Keratinocyte (primary cell): ENCODE data around the gene WT1.

Source experiments
- CTCF ChIP-seq, 3 experiments: IDR thresholded peaks in 1 of 3; conservative IDR thresholded peaks in 1 of 3; optimal IDR thresholded peaks in 1 of 3; 2 replicates in 2 of 3; 3 replicates in 1 of 3; pipeline versions ENCODE3 to v1.5.1; 2011; ENCODE audit warnings: low read length in 3 of 3, mild to moderate bottlenecking in 3 of 3, moderate library complexity in 2 of 3, control low read depth in 1 of 3, inconsistent platforms in 1 of 3; ENCODE audit not compliant: insufficient read depth in 2 of 3; ENCODE audit errors: extremely low read depth in 1 of 3
- EZH2 ChIP-seq: IDR thresholded peaks from one replicate; pipeline ENCODE4 v1.6.1; 2012; ENCODE audit warnings: inconsistent platforms, mild to moderate bottlenecking, low read length, moderate library complexity

- TF ChIP-seq EZH2 (no peak), CTCF (optimal IDR thresholded peaks at IDR 0.05 in 1 of 3, IDR thresholded peaks at IDR 0.05 in 1 of 3, conservative IDR thresholded peaks at IDR 0.05 in 1 of 3; ENCODE audit: extremely low read depth in 1 of 3, insufficient read depth in 2 of 3, low read length in 3 of 3) (no peak)
Measured at GRCh38 chr11:32340181-32340580, 95.2 kb downstream of the WT1 start.
